GM12878 (cell line): ENCODE results near the gene ST6GALNAC3. TPM values are rescaled to one million over a fixed set of nuclear protein-coding genes. Genes with fewer than 3 reads are reported as not detected.

Experiments used
- ATAC-seq: fragments of 200-7000 bp; cut with Tn5 transposase; 3 replicates; pipeline ENCODE4 v1.9.1; 2020; ENCODE audit warnings: mild to moderate bottlenecking, moderate library complexity
- BruUV-seq: library from RNA; stranded (reverse); fragments of 400-500 nt; replicated peaks from 2 replicates; lab custom pipeline; 2021; lab: Mats Ljungman, UMichigan
- CTCF ChIA-PET: fragments of 300-600 bp; sonication (Branson Sonifier 250); formaldehyde crosslinking; extraction: SDS; loops from one replicate; lab custom pipeline; 2021; ENCODE audit warnings: inconsistent platforms; lab: Yijun Ruan, JAX
- POLR2A ChIA-PET: fragments of 350-600 bp; formaldehyde crosslinking; extraction: SDS; loops from one replicate; lab custom pipeline; 2021; ENCODE audit warnings: inconsistent platforms; lab: Charles Lee
- RAD21 ChIA-PET: fragments of 300-600 bp; sonication (Branson Sonifier 250); formaldehyde crosslinking; loops from one replicate; lab custom pipeline; 2023; ENCODE audit warnings: antibody characterized with exemption; ENCODE audit not compliant: unreplicated experiment; lab: Charles Lee
- SMC1A ChIA-PET: fragments of 300-600 bp; sonication (Branson Sonifier 250); formaldehyde crosslinking; loops from one replicate; lab custom pipeline; 2023; ENCODE audit not compliant: unreplicated experiment, uncharacterized antibody; lab: Charles Lee
- DNase-seq: peaks from one replicate; pipeline ENCODE4 v3.0.0-alpha.2; 2011; ENCODE audit warnings: low read depth, low spot score
- FAIRE-seq: peaks from 3 replicates; lab custom pipeline; 2011; peaks lifted over from hg19 to GRCh38; lab: Jason Lieb, UNC
- H2AFZ ChIP-seq: 2 replicates; pipeline ENCODE4 v1.6.0; 2011; ENCODE audit warnings: low read depth, low read length, control low read depth; ENCODE audit not compliant: control insufficient read depth
- H3K27ac ChIP-seq: 2 replicates; pipeline ENCODE4 v1.5.1; 2011; ENCODE audit warnings: control low read depth; ENCODE audit not compliant: control insufficient read depth, insufficient read depth
- H3K27me3 ChIP-seq, 2 experiments: replicated peaks in 1 of 2; 2 replicates each; pipeline versions ENCODE4 v1.6.0 to v1.6.1; 2011; ENCODE audit warnings: low read length in 1 of 2; ENCODE audit not compliant: control insufficient read depth in 2 of 2, insufficient read depth in 2 of 2
- H3K36me3 ChIP-seq, 2 experiments: 2 replicates each; pipeline ENCODE4 v1.5.1; 2011; ENCODE audit warnings: low read length in 1 of 2; ENCODE audit not compliant: control insufficient read depth in 2 of 2, insufficient read depth in 2 of 2
- H3K4me1 ChIP-seq: 2 replicates; pipeline ENCODE4 v1.6.1; 2011; ENCODE audit warnings: mild to moderate bottlenecking, low read length, moderate library complexity, mixed read lengths; ENCODE audit not compliant: control insufficient read depth, insufficient read depth
- H3K4me2 ChIP-seq: 2 replicates; pipeline ENCODE4 v1.6.0; 2011; ENCODE audit warnings: control low read depth; ENCODE audit not compliant: control insufficient read depth, insufficient read depth
- H3K4me3 ChIP-seq: fragments of 200-600 bp; sonication (generic); 2 replicates; pipeline ENCODE4 v1.5.1; 2016
- H3K79me2 ChIP-seq: 2 replicates; pipeline ENCODE4 v1.6.0; 2011; ENCODE audit warnings: low read length; ENCODE audit not compliant: control insufficient read depth, insufficient read depth
- H3K9ac ChIP-seq: 2 replicates; pipeline ENCODE4 v1.8.0; 2011; ENCODE audit warnings: low read length, control low read depth, mixed read lengths; ENCODE audit not compliant: control insufficient read depth, insufficient read depth
- H3K9me3 ChIP-seq: replicated peaks from 3 replicates; pipeline ENCODE4 v1.5.1; 2011; ENCODE audit warnings: mild to moderate bottlenecking, low read length; ENCODE audit not compliant: control insufficient read depth, insufficient read depth
- H4K20me1 ChIP-seq: 2 replicates; pipeline ENCODE4 v1.6.0; 2011; ENCODE audit not compliant: control insufficient read depth, insufficient read depth
- CBX3 ChIP-seq: fragments of 200-600 bp; sonication (generic); IDR thresholded peaks from 2 replicates; pipeline ENCODE4 v1.6.1; 2016; ENCODE audit warnings: low read depth, borderline replicate concordance
- CBX5 ChIP-seq: sonication (generic); IDR thresholded peaks from 2 replicates; pipeline ENCODE4 v1.6.1; 2016; ENCODE audit warnings: low read depth, moderate library complexity, mild to moderate bottlenecking, inconsistent platforms
- FOS ChIP-seq: IDR thresholded peaks from 3 replicates; pipeline ENCODE4 v1.6.1; 2011; ENCODE audit warnings: borderline replicate concordance; ENCODE audit not compliant: insufficient read length; ENCODE audit errors: extremely low read depth
- GABPA ChIP-seq: IDR thresholded peaks from 2 replicates; pipeline ENCODE4 v1.6.1; 2014; ENCODE audit warnings: antibody characterized with exemption, low read depth, mild to moderate bottlenecking, inconsistent platforms
- MEF2B ChIP-seq: fragments of 450-650 bp; IDR thresholded peaks from 2 replicates; pipeline ENCODE4 v1.6.1; 2018; ENCODE audit warnings: mild to moderate bottlenecking, moderate library complexity; ENCODE audit not compliant: partially characterized antibody, poor library complexity, severe bottlenecking
- MYB ChIP-seq: fragments of 150-350 bp; IDR thresholded peaks from 2 replicates; pipeline ENCODE4 v1.6.1; 2014; ENCODE audit warnings: mild to moderate bottlenecking, low read depth, low read length, borderline replicate concordance
- NRF1 ChIP-seq: conservative IDR thresholded peaks from 2 replicates; pipeline ENCODE4 v1.6.1; 2011; ENCODE audit warnings: mild to moderate bottlenecking, low read depth, low read length, improper control_type of control experiment
- POLR2A ChIP-seq: IDR thresholded peaks from 2 replicates; pipeline ENCODE4 v1.6.1; 2011; ENCODE audit warnings: low read depth, mild to moderate bottlenecking, low read length
- SREBF1 ChIP-seq: IDR thresholded peaks from 2 replicates; pipeline ENCODE4 v1.6.1; 2012; ENCODE audit warnings: mild to moderate bottlenecking, low read length
- STAT1 ChIP-seq: fragments of 450-650 bp; conservative IDR thresholded peaks from 2 replicates; pipeline ENCODE4 v1.6.1; 2014; ENCODE audit warnings: antibody characterized with exemption, mild to moderate bottlenecking
- YBX1 ChIP-seq: fragments of 450-650 bp; IDR thresholded peaks from 2 replicates; pipeline ENCODE4 v1.6.1; 2016; ENCODE audit warnings: antibody characterized with exemption
- ZNF274 ChIP-seq: IDR thresholded peaks from one replicate; pipeline ENCODE4 v1.8.0; 2011; ENCODE audit not compliant: insufficient read length, insufficient read depth
- WGBS: methylation state at CpG from one replicate; pipeline ENCODE4 v1.1.6; 2016; ENCODE audit warnings: low lambda C conversion rate; ENCODE audit not compliant: insufficient replicate concordance, insufficient coverage; ENCODE audit errors: missing lambda C conversion rate; 5-methylcytosine and 5-hydroxymethylcytosine counted together
- in situ Hi-C: fragments of 300-500 bp; cut with MboI; formaldehyde crosslinking; loops from 9 replicates; pipeline ENCODE4 v1.14.3; 2018; ENCODE audit warnings: mixed read lengths
- intact Hi-C: fragments of 100-400 bp; cut with micrococcal nuclease; formaldehyde crosslinking; loops from one replicate; pipeline ENCODE4 v1.14.2; 2022; ENCODE audit not compliant: unreplicated experiment
- polyA plus RNA-seq, 11 experiments: library from polyadenylated mRNA; depleted of rRNA in 4 of 11; unstranded in 6 of 11; stranded (reverse) in 5 of 11; fragments of >200 nt; fragmentation: Nextera tagmentation in 4 of 11; fragmentation: Illumina TruSeq in 1 of 11; extraction: Ambion mirVana in 4 of 11; extraction: Trizol in 1 of 11; gene quantifications; 1 replicate in 1 of 11; 2 replicates in 10 of 11; pipeline versions ENCODE4 v1.2.1 to v1.2.3, GENCODE V29; 2011 to 2016; ENCODE audit warnings: inconsistent platforms in 2 of 11, missing spikeins in 2 of 11, low read depth in 1 of 11
- total RNA-seq, 4 experiments: library from RNA; depleted of rRNA in 3 of 4; stranded (reverse); fragments of >200 nt in 3 of 4; fragmentation: Illumina TruSeq in 1 of 4; extraction: Trizol in 1 of 4; gene quantifications; 2 replicates each; pipeline versions ENCODE4 v1.2.1 to v1.2.3, GENCODE V29; 2013 to 2021
- TF ChIP-seq, protein P1 (sequence below): fragments of 450-650 bp; IDR thresholded peaks from 2 replicates; pipeline ENCODE4 v1.6.1; 2014; ENCODE audit warnings: mild to moderate bottlenecking
- TF ChIP-seq, protein P2 (sequence below): fragments of 150-350 bp; IDR thresholded peaks from 2 replicates; pipeline ENCODE4 v1.6.1; 2016; ENCODE audit warnings: low read depth, low read length

The ST6GALNAC3 gene
- total and polyA plus RNA-seq, 10 of the 15 experiments (the other 5 are each of a cell fraction or from before 2014, with no cell fraction given): 0.04 to 0.68 (median 0.18) TPM; not detected in 3

DNA sequence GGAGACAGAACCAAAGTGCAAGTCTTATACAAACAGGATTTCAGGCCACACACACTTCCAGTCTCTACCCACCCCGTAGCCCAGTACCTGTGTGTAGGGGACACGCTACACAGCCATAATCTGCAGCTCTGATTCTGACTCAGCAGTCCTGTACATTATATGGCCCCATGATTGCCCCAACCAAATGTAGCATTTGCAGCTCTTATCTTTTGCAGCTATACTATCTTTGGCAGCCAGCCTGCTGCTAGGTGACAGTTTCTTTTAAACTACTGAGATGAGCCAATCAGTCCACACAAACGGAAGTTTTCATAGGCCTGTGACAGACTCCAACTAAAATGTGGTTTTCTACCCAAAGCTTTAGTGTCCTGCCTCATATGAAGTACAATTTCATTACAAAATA, 533.2 kb downstream of the ST6GALNAC3 start:
- no peak overlapping the region for H3K4me3 ChIP-seq
- no peak overlapping the region for H3K9ac ChIP-seq
- ATAC-seq: no peak
- no peak overlapping the region for H3K27ac ChIP-seq
- ChIA-PET POLR2A (no interaction called here), RAD21 (no interaction called here), SMC1A (no interaction called here), CTCF (no interaction called here)
- H3K36me3 ChIP-seq: no peaks in the 10 kb centered on the region
- H3K79me2 ChIP-seq: no peaks in the 10 kb centered on the region
- 0% methylated on average over 3 of the region's 3 CpGs for WGBS
- H3K27me3 ChIP-seq: no peaks in the 10 kb centered on the region
- DNase-seq: no peak
- H4K20me1 ChIP-seq: no peaks in the 10 kb centered on the region
- no peak overlapping the region for H3K4me2 ChIP-seq
- no peak overlapping the region for H2AFZ ChIP-seq
- no peaks in the 10 kb centered on the region for H3K9me3 ChIP-seq
- in situ Hi-C loops: no loop called here
- no peaks in the 10 kb centered on the region for H3K4me1 ChIP-seq
- intact Hi-C loops: no loop called here
- no peak for FAIRE-seq
- TF ChIP-seq, protein P1, sequence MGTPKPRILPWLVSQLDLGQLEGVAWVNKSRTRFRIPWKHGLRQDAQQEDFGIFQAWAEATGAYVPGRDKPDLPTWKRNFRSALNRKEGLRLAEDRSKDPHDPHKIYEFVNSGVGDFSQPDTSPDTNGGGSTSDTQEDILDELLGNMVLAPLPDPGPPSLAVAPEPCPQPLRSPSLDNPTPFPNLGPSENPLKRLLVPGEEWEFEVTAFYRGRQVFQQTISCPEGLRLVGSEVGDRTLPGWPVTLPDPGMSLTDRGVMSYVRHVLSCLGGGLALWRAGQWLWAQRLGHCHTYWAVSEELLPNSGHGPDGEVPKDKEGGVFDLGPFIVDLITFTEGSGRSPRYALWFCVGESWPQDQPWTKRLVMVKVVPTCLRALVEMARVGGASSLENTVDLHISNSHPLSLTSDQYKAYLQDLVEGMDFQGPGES: no peak
- TF ChIP-seq FOS (no peak), POLR2A (no peak), MEF2B (no peak), CBX5 (no peak), ZNF274 (no peak)
- BruUV-seq: no TSS peak

DNA sequence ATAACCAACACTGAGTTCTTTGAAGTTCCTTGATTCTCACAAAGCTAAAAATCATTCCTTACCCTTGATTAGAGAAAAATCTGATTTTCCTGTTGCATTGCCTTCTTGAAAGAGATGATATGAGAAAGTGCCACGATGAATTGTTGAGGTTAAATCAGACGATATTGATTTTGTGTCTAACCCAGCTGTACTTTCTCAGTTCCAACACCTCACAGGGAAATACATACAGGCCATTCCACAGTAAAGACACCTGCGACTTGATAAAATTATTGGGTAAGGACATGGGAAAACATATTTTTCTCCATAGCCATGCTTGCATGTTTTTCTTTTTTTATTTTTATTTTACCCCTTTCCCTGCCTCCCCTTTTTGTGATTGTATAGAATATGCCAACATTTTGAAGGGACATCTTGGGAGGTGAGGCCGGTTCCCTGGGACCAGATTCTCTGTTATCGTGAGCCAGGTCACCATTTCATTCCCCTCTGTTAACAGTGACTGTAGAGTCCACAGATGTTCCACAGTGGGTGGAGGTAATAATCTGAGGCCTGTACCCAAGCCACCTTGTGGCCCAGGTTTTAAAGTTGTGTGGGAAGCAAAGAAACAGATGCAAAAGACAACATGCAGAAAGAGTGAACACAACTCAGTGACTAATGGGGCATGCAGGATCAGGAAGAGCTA, 537.4 kb downstream of the ST6GALNAC3 start:
- ATAC-seq (no peak), FAIRE-seq (no peak), DNase-seq (no peak)
- H3K27ac ChIP-seq: no peak overlapping the region
- no peak for TF ChIP-seq GABPA
- TF ChIP-seq STAT1: no peak
- TF ChIP-seq CBX3: no peak
- TF ChIP-seq, protein P2, sequence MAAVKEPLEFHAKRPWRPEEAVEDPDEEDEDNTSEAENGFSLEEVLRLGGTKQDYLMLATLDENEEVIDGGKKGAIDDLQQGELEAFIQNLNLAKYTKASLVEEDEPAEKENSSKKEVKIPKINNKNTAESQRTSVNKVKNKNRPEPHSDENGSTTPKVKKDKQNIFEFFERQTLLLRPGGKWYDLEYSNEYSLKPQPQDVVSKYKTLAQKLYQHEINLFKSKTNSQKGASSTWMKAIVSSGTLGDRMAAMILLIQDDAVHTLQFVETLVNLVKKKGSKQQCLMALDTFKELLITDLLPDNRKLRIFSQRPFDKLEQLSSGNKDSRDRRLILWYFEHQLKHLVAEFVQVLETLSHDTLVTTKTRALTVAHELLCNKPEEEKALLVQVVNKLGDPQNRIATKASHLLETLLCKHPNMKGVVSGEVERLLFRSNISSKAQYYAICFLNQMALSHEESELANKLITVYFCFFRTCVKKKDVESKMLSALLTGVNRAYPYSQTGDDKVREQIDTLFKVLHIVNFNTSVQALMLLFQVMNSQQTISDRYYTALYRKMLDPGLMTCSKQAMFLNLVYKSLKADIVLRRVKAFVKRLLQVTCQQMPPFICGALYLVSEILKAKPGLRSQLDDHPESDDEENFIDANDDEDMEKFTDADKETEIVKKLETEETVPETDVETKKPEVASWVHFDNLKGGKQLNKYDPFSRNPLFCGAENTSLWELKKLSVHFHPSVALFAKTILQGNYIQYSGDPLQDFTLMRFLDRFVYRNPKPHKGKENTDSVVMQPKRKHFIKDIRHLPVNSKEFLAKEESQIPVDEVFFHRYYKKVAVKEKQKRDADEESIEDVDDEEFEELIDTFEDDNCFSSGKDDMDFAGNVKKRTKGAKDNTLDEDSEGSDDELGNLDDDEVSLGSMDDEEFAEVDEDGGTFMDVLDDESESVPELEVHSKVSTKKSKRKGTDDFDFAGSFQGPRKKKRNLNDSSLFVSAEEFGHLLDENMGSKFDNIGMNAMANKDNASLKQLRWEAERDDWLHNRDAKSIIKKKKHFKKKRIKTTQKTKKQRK: no peak
- TF ChIP-seq MYB: no peak
- TF ChIP-seq NRF1: no peak
- TF ChIP-seq SREBF1: no peak
- TF ChIP-seq YBX1: no peak
- SMC1A ChIA-PET: no interaction called here
- RAD21 ChIA-PET: no interaction called here
- no peaks in the 10 kb centered on the region for H3K27me3 ChIP-seq
- H3K36me3 ChIP-seq: no peaks in the 10 kb centered on the region
- intact Hi-C loops (no loop called here), in situ Hi-C loops (no loop called here)
- POLR2A ChIA-PET: no interaction called here
- 24% methylated on average over 5 of the region's 5 CpGs for WGBS
- no peaks in the 10 kb centered on the region for H4K20me1 ChIP-seq
- H2AFZ ChIP-seq: no peak overlapping the region
- BruUV-seq: no TSS peak
- H3K79me2 ChIP-seq: no peaks in the 10 kb centered on the region
- H3K9me3 ChIP-seq: no peaks in the 10 kb centered on the region
- H3K4me2 ChIP-seq: no peak overlapping the region
- H3K4me3 ChIP-seq: no peak overlapping the region
- CTCF ChIA-PET: interaction anchor here (1.4 kb wide), 1 partner anchor 12 kb away, joined by 4 read pairs; no protein-coding TSS in a partner anchor
- no peak overlapping the region for H3K9ac ChIP-seq
- H3K4me1 ChIP-seq: no peaks in the 10 kb centered on the region
